M059J (cell line): ENCODE data around the gene ERBB4. TPM values are rescaled to one million over a fixed set of nuclear protein-coding genes. Genes with fewer than 3 reads are reported as not detected.
"Not testable (repeated sequence)": the region's sequence is repeated elsewhere in the genome, so short reads cannot be mapped to it uniquely, and the experiment has no call there.

ENCODE experiments used
- DNase-seq: peaks from one replicate; pipeline ENCODE4 v3.0.0-alpha.2; 2012; ENCODE audit warnings: low read depth
- total RNA-seq: library from RNA; depleted of rRNA; stranded (reverse); fragments of >200 nt; shearing (Covaris generic); gene quantifications from 2 replicates; pipeline ENCODE4 v1.2.3, GENCODE V29; 2014

ERBB4 gene
- total RNA-seq, 1 experiment from 2014 or later = not detected

DNA sequence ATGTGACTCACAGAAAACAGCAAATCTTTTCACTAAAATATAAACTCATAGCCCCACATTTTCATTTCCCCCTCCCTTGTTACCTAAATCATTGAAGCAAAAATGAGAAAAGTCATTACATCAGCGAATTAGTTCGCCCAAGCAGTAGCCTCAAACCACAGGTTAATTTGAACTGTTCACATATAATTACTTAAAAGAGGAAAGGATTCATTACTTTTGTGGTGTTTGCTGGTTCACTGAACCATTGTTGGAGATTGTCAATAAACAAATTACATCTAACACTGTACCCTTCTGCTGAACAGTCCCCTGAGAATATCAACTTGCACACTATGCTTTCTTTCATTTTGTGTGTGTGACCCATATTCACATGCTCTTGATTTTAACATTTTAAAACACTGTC is 238.7 kb downstream of the ERBB4 start:
- no peak for DNase-seq

DNA sequence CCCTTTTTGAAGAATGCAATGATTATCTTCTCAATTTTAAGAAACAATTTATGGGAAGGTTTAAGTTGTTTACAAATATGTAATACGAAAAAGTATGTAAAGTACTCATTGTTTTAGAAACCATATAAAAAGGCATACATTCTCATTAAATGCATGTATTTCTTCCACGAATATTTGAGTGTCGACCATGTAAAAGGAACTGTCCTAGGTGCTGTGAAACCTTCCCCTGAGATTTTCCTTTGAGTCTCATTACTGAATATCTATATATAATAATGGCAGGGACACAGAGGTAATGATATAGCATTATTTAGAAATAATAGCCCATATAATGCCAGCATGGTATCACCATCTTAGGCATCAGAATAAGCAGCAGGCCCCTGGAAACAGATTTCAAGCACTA is 239.3 kb downstream of the ERBB4 start:
- DNase-seq = no peak

DNA sequence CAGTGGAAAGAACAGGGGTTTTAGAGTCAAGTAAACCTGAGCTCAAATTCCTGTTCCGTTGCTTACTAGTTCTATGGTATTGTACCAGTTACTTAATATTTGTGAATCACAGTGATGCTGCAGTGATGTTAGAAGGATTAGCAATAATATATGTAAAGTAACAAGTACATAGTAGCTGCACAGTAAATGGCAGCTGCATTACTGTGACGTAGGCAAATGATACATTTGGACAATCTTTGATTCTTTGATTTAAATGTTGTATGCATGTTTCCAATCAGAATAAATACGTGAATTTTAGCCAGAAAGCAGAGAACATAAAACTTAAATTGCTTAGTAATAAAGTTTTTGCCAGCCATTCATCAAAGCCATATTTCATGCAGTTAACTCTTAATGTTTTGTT is 243.0 kb downstream of the ERBB4 start:
- DNase-seq = no peak

DNA sequence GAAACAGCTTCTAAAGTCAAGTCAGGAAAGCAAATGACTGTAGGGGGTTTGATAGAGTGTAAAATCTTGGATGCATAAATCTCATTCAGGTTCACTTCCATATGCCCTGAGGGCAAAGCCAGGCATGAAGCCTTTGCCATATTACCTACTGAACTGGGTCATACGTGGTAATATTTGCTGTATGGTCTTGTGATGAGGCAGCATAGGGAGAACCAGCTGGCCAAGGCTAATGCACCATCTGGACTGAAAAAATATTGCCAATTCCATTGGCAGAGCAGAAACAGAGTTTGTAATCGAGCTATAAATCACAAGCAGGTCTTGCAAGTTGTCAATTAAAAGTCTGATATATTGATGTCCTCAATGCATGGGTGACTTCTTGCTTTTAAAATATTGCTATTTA is 243.8 kb downstream of the ERBB4 start:
- DNase-seq = no peak

GRCh38 chr2:212289301-212289700 is 249.3 kb downstream of the ERBB4 start:
- DNase-seq = no peak

DNA sequence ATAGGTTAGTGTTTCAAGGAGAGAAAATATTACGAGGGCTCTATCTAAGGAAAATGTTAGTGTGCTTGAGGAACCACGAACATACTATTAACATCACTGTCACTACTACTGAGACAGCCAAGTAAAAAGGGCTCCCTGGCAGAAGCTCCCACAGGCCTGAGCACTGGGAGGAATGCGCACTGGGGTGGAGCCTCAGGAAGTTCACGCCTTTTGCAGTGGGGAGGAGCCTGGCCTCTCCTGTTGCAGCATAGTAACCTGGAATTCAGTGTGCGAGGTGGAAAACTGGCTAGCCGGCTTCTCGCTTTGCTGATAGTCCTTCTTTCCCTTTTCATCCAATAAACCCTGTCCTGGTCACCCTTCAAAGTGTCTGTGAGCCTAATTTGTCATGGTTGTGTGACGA is 250.3 kb downstream of the ERBB4 start:
- DNase-seq = peak; percentile 5

- DNase-seq = no peak
Measured at GRCh38 chr2:212284166-212284565, 254.4 kb downstream of the ERBB4 start.

- DNase-seq = no peak
Measured at GRCh38 chr2:212282671-212283261, 255.8 kb downstream of the ERBB4 start.

DNA sequence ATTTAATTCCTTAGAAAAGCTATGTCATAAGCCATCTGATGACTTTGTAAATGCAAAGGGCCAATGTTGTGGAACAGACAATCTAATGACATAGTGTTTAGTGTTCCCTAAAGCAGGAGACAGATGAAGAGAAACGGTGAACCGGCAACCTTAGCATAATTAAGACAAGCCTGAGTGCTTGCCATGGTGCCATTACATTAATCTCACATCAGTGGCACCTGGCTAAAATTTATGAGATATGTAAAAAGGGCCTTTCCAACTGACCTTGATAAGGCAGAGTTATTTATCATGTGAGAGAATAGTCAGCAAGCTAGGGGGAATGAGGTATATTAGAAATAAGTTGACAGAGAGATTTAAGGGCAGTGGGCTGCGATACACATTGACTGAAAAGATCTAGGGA is 261.8 kb downstream of the ERBB4 start:
- DNase-seq = no peak

GRCh38 chr2:212274215-212274614 is 264.4 kb downstream of the ERBB4 start:
- no peak for DNase-seq

DNA sequence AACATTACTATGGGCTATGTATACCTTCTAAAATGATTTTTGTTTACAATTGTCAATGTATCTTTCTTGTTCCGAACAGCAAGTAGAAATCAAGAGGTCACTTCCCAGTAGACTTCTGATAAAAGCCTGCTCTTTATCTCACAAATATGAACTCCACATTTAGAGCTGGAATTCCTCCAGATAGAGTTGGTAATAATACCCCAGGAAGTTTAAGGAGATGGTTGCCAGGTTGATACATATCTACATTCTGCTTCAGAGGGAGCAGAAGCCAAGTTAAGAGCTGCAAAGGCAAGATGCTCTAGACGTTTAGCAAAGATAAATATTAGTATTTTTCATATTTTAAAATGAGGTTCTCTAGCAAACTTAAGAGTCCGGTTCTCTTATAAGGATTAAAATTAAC is 267.0 kb downstream of the ERBB4 start:
- DNase-seq = no peak

DNA sequence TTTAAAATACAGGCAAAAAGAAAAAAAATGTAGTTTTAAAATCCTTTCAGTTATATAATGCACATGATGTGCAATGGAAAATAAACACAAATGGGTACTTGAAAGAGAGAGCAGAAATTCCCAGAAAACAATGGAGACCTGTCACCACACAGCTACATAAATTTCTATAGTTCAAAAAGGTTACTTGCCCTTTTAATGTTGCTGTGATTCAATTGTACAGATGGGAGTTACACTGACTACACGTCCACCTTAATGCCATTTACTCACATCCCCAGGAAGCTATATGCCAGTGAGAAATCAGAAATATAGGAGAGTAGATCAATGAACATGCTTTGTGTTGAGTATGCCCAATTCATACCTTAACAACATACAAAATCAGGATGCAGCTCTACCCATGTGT is 269.6 kb downstream of the ERBB4 start:
- DNase-seq = no peak

- DNase-seq = no peak
Measured at GRCh38 chr2:212266297-212266696, 272.3 kb downstream of the ERBB4 start.

DNA sequence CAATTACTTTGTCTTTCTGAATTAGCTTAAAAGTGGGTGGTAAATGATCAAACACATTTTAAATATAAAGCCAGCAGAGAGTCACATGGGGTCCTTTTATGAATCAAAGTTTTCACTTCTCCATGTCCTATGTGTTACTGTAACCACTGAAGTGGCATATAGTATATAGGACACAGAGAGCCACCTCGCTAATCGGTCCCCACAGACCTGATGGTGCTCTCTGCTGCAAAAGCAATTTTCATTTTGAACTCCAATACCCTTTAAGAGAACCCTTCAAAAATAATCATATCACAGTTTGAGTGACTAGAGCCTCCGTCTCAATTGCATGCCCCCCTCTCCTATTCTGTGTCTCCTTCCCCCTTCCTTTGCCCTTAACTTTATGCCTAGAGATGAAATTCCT is 272.8 kb downstream of the ERBB4 start:
- no peak for DNase-seq

DNA sequence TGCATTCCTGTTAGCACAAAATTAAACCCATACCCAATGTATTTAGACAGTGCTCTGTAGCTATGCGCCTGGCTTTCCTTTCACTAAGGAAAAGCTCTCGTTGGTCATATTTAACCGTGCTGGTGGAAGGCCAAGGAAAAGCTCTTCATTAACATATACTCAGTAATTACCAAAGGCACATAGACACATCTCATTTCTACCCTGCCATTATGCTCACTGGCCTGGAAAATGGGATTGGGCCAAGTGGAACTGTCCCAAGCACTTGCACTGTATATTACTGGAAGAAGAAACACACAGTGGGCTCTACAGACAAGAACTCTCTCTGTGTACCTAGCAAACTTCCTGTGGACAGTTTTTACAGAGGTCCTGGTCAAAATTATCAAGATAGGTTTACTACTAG is 274.4 kb downstream of the ERBB4 start:
- DNase-seq = no peak

DNA sequence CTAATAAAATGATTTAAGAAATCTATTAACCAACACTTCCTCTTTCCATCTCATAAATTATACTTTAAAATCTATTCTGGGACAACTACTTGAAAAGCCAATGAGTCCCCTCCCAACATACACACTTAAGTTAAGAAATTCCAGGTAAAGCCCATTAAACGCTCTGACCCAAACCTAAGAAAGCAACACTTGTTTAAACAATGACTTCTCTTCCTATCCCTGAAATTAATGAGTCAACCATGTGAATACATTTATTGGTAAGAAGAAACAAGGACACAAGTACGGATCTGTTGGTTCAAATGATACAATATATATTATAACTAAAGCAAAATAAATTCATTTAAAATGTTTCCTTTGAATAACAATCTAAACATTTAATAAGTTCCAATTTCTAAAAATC is 279.4 kb downstream of the ERBB4 start:
- no peak for DNase-seq

- DNase-seq = peak; percentile 1
Measured at GRCh38 chr2:212254339-212254738, 284.3 kb downstream of the ERBB4 start.

DNA sequence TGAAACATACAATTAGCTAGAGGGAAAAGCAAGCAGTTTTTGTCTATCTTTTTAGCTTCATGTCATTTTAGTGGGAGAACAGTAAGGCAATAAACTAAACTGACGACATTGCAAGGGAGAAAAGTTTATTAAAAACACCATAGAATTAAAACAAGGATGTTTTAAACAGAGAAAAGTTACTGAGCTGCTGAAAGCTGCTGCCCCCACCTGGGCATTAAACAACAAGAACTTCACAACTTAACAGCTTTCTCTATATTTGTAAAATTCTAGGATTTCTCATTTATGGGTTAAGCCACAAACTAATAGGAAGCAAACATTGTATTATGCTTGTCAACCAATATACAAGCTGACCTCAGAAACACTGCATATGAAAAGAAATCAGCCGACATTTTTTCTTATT is 289.2 kb downstream of the ERBB4 start:
- DNase-seq = peak; percentile 12

GRCh38 chr2:212245880-212246279 is 292.7 kb downstream of the ERBB4 start:
- no peak for DNase-seq

DNA sequence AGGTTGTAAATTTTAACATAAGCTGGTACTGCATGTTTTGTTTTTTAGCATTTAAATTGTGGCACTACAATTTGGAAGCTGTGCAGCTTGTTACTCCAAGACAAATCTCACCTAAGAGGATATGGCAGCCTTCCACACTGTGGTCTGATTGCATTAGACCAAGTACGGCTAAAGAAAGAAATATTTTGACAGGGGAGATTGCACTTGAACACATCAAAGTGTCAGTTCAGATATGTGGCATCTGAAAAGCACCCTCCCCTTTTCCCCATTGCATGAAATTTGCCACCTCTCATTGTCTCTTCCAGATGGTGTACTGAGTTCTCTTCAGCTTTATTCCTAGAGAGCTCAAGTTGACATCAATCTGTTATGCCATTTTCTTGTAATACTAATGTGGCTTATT is 295.9 kb downstream of the ERBB4 start:
- DNase-seq = no peak

GRCh38 chr2:212238152-212238551 is 300.4 kb downstream of the ERBB4 start:
- not testable (repeated sequence) for DNase-seq

GRCh38 chr2:212237350-212238095 is 301.1 kb downstream of the ERBB4 start:
- no peak for DNase-seq

DNA sequence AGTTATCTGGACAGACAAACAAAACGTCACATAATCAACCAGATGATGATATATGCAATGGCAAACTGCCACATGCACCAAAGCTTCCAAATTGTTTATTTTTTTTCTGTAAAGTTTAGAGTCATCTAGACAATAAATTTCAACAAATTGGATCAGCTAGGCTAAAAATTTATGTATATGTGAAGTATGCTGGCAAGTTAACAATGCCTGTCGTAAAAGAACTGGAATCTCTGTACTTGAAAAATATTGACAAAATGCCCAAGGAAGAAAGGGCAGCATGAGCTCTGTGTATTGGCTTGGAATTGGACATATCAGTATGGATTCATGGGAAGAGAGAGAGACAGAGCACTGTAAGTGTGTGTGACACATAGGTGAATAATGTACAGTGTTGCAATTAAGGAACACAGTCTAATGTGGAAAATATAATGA is 309.8 kb downstream of the ERBB4 start:
- DNase-seq = peak; percentile 10

DNA sequence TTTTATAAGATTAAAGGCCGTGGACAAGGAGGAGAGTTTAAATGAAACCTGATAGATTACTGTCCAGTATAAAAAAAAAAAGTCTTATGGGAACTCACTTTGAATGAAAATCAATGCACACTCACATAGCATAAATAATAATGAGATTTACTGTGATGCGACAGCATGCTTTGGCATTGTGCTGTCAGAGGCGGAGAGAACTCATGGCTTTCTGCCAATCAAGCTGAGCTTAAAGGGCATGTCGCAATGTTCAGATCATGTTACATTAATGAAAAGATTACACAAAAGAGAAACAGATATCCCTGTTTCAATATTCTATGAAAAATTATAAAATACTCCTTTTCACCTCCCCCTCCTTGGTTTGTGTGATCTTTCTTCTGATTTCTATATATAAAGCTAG is 310.8 kb downstream of the ERBB4 start:
- DNase-seq = peak; percentile 61
